ENCODE results near the gene EIF1B. TPM values are rescaled to one million over a fixed set of nuclear protein-coding genes. Genes with fewer than 3 reads are reported as not detected.

Gene EIF1B
- total RNA-seq, 1 donor from 2014 or later, result 81.8 TPM

DNA sequence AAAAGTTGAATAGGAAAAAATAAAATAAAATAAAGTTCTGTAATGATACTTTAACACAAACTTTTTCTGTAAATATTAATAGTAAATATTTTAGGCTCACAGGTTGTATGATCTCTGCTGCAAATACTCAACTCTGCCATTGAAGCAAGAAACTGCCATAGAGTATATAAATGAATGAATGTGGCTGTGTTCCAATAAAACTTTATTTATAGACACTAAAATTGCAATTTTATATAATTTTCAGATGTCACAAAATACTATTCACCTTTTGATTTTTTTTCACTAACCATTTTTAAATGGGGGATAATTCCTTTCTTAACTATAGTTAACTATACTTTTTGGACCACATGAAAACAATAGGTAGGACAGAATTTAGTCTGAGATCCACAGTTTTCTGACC is 16.0 kb downstream of the EIF1B start:
- TF ChIP-seq, protein P1, sequence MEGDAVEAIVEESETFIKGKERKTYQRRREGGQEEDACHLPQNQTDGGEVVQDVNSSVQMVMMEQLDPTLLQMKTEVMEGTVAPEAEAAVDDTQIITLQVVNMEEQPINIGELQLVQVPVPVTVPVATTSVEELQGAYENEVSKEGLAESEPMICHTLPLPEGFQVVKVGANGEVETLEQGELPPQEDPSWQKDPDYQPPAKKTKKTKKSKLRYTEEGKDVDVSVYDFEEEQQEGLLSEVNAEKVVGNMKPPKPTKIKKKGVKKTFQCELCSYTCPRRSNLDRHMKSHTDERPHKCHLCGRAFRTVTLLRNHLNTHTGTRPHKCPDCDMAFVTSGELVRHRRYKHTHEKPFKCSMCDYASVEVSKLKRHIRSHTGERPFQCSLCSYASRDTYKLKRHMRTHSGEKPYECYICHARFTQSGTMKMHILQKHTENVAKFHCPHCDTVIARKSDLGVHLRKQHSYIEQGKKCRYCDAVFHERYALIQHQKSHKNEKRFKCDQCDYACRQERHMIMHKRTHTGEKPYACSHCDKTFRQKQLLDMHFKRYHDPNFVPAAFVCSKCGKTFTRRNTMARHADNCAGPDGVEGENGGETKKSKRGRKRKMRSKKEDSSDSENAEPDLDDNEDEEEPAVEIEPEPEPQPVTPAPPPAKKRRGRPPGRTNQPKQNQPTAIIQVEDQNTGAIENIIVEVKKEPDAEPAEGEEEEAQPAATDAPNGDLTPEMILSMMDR (conservative IDR thresholded peaks at IDR 0.05), result no peak
- Mint-ChIP-seq H3K36me3 (no peaks in the 10 kb centered on the region), H3K4me3 (no peak overlapping the region), H3K27ac (no peak overlapping the region), H3K9me3 (no peaks in the 10 kb centered on the region), H3K27me3 (peaks cover 7% of the 10 kb centered on the region), H3K4me1 (ENCODE audit: unreplicated experiment) (peaks cover 6% of the 10 kb centered on the region)
- DNase-seq (ENCODE audit: extremely low spot score, unreplicated experiment), result no peak

DNA sequence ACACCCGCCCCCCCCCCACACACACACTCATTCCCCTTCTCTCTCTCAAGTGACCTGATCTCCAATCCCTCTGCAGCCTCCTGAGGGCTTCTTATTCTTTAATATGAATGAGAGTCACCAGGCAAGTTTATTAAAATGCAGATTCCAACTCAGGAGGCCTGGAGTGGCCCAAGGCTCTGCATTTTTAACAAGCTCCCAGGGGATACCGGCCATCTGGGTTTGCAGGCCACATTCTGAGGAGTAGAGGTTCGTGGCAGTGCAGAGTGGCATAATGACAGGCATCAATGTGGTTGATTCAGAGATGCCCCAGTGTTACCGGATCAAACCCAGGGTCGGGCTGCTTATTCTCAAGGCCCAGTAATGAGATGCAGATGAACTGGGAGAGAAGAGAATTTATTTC is 18.9 kb downstream of the EIF1B start:
- H3K27ac Mint-ChIP-seq, result no peak overlapping the region
- H3K9me3 Mint-ChIP-seq, result no peaks in the 10 kb centered on the region
- no peak overlapping the region for H3K4me3 Mint-ChIP-seq
- H3K36me3 Mint-ChIP-seq, result no peaks in the 10 kb centered on the region
- peaks cover 7% of the 10 kb centered on the region for H3K27me3 Mint-ChIP-seq
- TF ChIP-seq, protein P1 (conservative IDR thresholded peaks at IDR 0.05), result no peak
- DNase-seq (ENCODE audit: extremely low spot score, unreplicated experiment), result no peak
- H3K4me1 Mint-ChIP-seq (ENCODE audit: unreplicated experiment), result peaks cover 6% of the 10 kb centered on the region

DNA sequence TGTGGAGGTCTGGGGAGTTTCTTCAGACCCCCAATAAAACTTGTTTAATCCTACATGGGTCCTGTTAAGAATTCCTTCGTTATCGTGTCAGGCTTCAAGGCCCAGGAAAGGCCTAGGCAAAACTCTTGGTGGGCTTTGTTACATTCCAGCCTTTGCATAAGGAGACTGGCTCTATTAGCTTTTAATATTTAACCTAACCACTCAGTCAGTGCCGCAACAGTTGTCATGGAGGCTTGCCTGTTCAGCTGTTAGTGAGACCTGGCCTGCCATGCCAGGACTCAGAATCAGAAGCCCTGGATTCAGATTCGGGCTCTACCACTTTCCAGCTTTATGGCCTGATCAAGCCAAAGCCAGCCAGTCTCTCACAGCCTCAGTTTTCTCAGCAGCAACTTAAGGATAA is 19.6 kb downstream of the EIF1B start:
- Mint-ChIP-seq H3K4me3 (no peak overlapping the region), H3K9me3 (no peaks in the 10 kb centered on the region), H3K36me3 (no peaks in the 10 kb centered on the region)

DNA sequence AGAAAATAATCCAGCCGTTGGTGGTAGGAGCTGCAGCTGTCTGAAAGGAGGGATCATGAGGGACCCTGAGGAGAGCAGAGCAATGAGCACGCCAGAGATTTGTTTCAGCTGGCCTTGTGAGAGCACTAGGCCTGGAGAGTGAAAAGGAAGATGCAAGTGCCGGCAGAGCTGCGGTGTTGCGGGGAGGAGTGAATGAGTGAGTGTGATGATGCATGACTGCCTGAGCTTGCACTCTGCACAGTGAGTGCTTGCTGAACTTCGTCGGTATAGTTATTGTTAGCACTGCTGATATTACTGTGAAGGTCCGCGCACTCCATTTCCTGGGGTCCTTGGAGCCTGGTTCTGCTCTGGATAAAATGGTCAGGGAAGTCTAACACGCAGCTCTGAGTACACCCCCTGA is 23.2 kb downstream of the EIF1B start:
- DNase-seq (ENCODE audit: extremely low spot score, unreplicated experiment), result no peak
- peaks cover 2% of the 10 kb centered on the region for H3K4me1 Mint-ChIP-seq (ENCODE audit: unreplicated experiment)
- no peaks in the 10 kb centered on the region for H3K9me3 Mint-ChIP-seq
- H3K4me3 Mint-ChIP-seq, result no peak overlapping the region
- H3K36me3 Mint-ChIP-seq, result no peaks in the 10 kb centered on the region
- peaks cover under 1% of the 10 kb centered on the region for H3K27me3 Mint-ChIP-seq
- H3K27ac Mint-ChIP-seq, result no peak overlapping the region
- TF ChIP-seq, protein P1 (conservative IDR thresholded peaks at IDR 0.05), result no peak

More for the DNA sequence above, 19.6 kb downstream of the EIF1B start:
- Mint-ChIP-seq H3K4me1 (ENCODE audit: unreplicated experiment) (peaks cover 6% of the 10 kb centered on the region), H3K27ac (no peak overlapping the region), H3K27me3 (peaks cover 4% of the 10 kb centered on the region)
- no peak for DNase-seq (ENCODE audit: extremely low spot score, unreplicated experiment)
- TF ChIP-seq, protein P1 (conservative IDR thresholded peaks at IDR 0.05), result no peak

DNA sequence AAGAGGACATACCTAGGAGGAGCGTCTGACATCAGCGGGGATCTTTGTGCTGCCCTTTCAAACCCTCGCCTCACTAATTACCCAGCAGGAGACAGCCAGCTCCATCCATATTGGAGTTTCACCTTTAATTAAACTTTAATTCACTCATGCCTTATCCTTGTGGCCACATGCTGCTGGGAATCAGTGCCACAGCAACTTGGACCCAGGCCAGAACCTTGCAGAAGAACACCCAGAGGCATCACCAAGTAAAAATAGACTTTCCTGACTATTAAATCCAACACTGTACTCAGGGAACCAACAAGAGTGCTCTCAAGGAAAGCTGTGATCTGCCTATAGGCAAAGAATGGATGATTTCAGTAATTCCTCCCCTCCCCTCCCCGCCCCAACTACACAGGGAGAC is 23.9 kb downstream of the EIF1B start:
- Mint-ChIP-seq H3K27ac (no peak overlapping the region), H3K9me3 (no peaks in the 10 kb centered on the region), H3K4me3 (no peak overlapping the region), H3K36me3 (no peaks in the 10 kb centered on the region), H3K4me1 (ENCODE audit: unreplicated experiment) (no peaks in the 10 kb centered on the region), H3K27me3 (no peaks in the 10 kb centered on the region)
- TF ChIP-seq, protein P1 (conservative IDR thresholded peaks at IDR 0.05), result no peak
- DNase-seq (ENCODE audit: extremely low spot score, unreplicated experiment), result no peak

DNA sequence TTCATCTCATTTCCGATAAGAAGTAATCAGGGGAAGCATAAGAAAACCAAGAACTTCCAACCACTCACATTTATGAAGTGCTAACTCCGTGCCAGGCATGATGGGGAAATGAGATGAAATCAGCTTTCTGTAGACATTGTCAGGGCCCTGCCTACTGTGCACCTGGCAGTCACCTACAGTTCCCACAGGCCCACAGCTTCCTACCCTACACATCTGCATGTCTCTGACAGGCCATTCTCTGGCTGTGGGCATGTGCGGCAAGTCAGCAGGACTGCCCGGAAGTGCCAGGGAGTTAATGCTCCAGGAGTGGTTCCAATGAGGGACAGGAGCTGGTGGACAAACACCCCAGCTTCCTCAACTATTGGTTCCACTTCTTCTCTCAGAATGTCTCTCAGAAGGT is 24.3 kb downstream of the EIF1B start:
- no peak for DNase-seq (ENCODE audit: extremely low spot score, unreplicated experiment)
- TF ChIP-seq, protein P1 (conservative IDR thresholded peaks at IDR 0.05), result no peak
- Mint-ChIP-seq H3K27ac (no peak overlapping the region), H3K27me3 (no peaks in the 10 kb centered on the region), H3K36me3 (no peaks in the 10 kb centered on the region), H3K4me3 (no peak overlapping the region), H3K9me3 (no peaks in the 10 kb centered on the region), H3K4me1 (ENCODE audit: unreplicated experiment) (no peaks in the 10 kb centered on the region)

Measured in type B pancreatic cell (in vitro differentiated cells).